GM10847 (cell line): ENCODE data around the gene MINDY4B.

Experiments used
- POLR2A ChIP-seq: IDR thresholded peaks from 2 replicates; pipeline ENCODE4 v1.6.1; 2011; ENCODE audit not compliant: insufficient read length; ENCODE audit errors: extremely low read depth

Gene MINDY4B

GRCh38 chr3:150905339-150905738, at the start of gene MINDY4B:
TSS of gene MINDY4B (minus strand) at chr3:150905439. CDS start at chr3:150905439, 0 bp downstream.
- no peak for TF ChIP-seq POLR2A

DNA sequence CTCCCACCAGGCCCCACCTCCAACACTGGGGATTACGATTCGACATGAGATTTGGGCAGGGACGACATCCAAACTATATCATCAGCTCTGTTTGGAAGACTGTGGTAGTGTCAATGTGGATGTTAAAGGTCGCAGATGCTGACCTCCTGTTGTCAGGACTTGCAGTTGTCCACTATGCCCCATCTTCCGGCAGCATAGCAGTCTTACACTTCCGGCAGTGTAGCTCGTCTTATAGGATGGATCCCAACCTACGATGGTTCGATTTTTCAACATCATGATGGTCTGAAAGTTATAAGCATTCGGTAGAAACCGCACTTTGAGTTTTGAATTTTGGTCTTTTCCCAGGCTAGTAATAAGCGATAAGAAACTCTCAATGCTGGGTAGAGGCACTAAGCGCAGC, 46.7 kb upstream of the MINDY4B start:
- no peak for TF ChIP-seq POLR2A

DNA sequence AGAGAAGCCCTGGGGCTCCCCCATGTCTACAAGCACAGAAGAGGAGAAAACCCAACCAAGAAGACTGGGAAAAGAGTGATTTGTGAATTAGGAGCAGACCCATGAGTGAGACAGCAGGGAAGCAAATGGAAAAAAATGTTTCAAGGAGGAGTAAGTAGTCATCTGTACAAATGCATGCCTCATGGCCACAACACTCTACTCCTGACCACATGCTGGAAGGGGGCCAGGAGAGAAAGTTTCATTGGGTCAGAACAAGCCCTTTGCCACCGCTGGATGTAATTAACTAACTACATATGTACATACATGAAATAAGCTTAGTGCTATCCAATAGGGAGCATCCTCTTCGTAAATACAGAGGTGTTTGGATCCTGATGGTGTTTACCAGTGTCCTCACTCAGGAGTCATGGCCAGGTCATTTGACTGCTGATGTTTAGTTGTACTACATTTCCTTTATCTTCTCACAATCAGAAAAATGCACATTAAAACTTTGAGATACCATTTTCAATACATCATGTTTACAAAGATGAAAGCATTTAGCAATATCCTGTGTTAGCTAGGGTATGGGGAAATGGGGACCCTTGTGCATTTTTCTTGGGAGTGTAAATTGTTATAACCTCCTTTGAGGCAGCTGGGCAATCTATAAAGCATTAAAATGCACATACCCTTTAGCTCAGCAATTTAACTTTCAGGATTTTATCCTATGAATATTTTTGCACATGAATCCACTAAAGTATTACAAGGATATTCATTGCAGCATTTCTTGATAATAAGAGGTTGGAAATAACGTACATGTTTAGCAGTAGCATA, 40.2 kb upstream of the MINDY4B start:
- no peak for TF ChIP-seq POLR2A

GRCh38 chr3:150942221-150942620, 37.0 kb upstream of the MINDY4B start:
- no peak for TF ChIP-seq POLR2A

- no peak for TF ChIP-seq POLR2A
Measured at GRCh38 chr3:150936693-150937092, 31.5 kb upstream of the MINDY4B start.

- TF ChIP-seq POLR2A: no peak
Measured at GRCh38 chr3:150933473-150933995, 28.3 kb upstream of the MINDY4B start.

- no peak for TF ChIP-seq POLR2A
Measured at GRCh38 chr3:150931745-150932144, 26.5 kb upstream of the MINDY4B start.

GRCh38 chr3:150930839-150931238, 25.6 kb upstream of the MINDY4B start:
- no peak for TF ChIP-seq POLR2A

DNA sequence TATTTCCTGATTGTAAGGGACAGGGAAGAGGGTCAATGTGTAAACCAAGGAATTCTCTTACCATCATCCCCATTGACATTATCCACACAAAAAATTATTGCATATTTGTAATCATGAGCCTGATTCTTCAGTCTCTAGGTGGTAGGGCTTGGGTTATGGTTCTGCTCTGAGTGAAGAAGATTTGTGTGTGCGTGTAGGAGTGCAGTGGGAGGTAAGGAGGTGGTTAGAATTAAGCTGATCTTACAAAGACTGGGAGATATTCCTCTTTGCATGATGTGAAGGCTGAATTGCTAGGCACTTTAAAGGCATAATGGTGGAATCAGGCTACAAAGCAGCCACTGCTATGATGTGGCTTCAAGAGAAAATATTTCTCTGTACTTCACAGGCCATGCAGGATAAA, 23.0 kb upstream of the MINDY4B start:
- no peak for TF ChIP-seq POLR2A

GRCh38 chr3:150926328-150926727, 21.1 kb upstream of the MINDY4B start:
- no peak for TF ChIP-seq POLR2A

GRCh38 chr3:150925751-150926201, 20.5 kb upstream of the MINDY4B start:
- TF ChIP-seq POLR2A: no peak

- TF ChIP-seq POLR2A: no peak
Measured at GRCh38 chr3:150922611-150923010, 17.4 kb upstream of the MINDY4B start.

DNA sequence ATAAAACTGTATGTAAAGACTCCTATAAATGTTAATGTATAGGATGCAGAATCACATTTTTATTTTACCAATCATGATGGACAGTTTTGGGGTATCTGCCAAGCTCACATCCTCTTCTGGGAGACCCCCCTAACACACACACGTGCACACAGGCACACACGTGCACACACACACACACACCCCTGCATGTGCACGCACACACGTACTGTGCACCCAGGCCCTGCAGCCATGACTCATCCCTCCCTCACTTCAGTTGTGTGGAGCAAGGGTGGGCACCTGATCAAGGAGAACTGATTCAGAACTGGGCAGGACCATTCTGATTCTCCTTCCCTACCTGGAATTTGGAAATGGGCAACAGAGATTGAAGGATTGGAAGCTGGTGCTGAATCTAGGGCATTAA, 16.0 kb upstream of the MINDY4B start:
- no peak for TF ChIP-seq POLR2A

DNA sequence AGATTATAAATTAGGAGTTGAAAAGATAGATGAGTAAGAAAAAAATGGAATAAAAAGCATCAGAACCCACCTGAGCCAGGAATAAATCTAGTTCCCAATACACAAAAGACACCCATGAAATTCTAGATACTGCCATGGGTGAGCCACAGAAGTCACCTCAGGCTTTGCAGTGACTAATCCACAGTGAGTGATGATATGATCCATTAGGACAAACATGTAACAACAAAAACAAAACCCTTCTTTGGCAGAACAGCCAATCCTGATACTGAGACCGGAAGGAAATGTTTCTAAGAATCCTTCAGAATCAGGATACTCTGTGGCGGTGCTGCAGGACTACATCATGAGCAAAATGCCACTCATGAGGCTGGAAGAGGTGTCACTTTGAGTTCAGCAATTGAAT, 15.0 kb upstream of the MINDY4B start:
- TF ChIP-seq POLR2A: no peak

GRCh38 chr3:150917951-150918350, 12.7 kb upstream of the MINDY4B start:
- no peak for TF ChIP-seq POLR2A

- TF ChIP-seq POLR2A: no peak
Measured at GRCh38 chr3:150913133-150913922, 8.1 kb upstream of the MINDY4B start.
